ES-I3 (cell line): ENCODE data around the gene FAM156B.
"Not testable (repeated sequence)": the region's sequence is repeated elsewhere in the genome, so short reads cannot be mapped to it uniquely, and the experiment has no call there.

ENCODE experiments used
- H3K36me3 ChIP-seq: 2 replicates; pipeline ENCODE4 v1.6.1; 2013; ENCODE audit warnings: mild to moderate bottlenecking, low read length, control low read depth, moderate library complexity; ENCODE audit not compliant: insufficient read depth
- H3K4me1 ChIP-seq: 2 replicates; pipeline ENCODE4 v1.6.1; 2013; ENCODE audit warnings: mild to moderate bottlenecking, control low read depth, low read length; ENCODE audit not compliant: insufficient read depth
- H3K9ac ChIP-seq: 2 replicates; pipeline ENCODE4 v1.6.1; 2013; ENCODE audit warnings: low read depth, mild to moderate bottlenecking, low read length, moderate library complexity
- H3K9me3 ChIP-seq: 2 replicates; pipeline ENCODE4 v1.6.1; 2013; ENCODE audit warnings: mild to moderate bottlenecking, low read length, moderate library complexity; ENCODE audit not compliant: control insufficient read depth, insufficient read depth

The FAM156B gene

GRCh38 chrX:52896855-52897709, at the start of gene FAM156B:
TSS of gene FAM156B (plus strand) at chrX:52897330. CDS start at chrX:52907226, 9,896 bp downstream.
- not testable (repeated sequence) for H3K9ac ChIP-seq, H3K36me3 ChIP-seq, H3K4me1 ChIP-seq, H3K9me3 ChIP-seq

DNA sequence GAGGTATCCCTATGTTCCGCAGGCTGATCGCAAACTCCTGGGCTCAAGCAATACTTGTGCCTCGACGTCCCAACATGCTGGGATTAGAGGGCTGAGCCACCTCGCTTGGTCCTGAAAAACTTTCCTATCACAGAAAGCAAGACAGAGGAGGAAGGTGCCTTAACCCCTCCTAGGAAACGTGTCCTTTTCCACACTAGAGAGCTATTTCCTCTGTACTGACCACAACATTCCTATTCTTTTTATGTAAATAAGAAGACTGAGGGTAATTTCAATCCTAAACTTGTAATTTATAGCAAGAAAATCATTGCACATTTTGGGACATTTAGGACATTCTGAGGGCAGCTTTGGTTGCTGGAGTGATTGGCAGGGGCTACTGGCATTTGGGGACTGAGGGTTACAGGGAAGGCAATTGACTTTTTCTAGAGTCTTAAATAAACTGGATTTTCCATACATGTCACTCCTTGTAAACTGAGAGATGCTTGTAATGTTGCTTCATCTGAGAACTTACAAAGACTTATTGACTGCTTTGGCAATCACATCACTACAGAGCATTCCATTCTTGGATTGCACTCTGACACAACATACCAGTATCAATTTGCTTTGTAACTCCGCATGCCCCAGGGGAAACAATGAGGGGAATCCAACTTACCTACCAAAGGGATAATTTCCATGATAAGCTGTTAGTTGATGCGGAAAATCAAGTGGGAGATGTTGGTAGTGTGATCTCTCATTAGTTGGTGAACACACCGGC, 44.8 kb upstream of the FAM156B start:
- Histone ChIP-seq H3K9ac (no peak overlapping the region), H3K36me3 (no peaks in the 10 kb centered on the region), H3K9me3 (no peaks in the 10 kb centered on the region; the same call in 1 of the 2 replicates)

GRCh38 chrX:52856991-52857525, 40.1 kb upstream of the FAM156B start:
- H3K9me3 ChIP-seq, H3K9ac ChIP-seq, H3K36me3 ChIP-seq, H3K4me1 ChIP-seq: not testable (repeated sequence)

More for the DNA sequence above, 44.8 kb upstream of the FAM156B start:
- no peaks in the 10 kb centered on the region for H3K4me1 ChIP-seq

DNA sequence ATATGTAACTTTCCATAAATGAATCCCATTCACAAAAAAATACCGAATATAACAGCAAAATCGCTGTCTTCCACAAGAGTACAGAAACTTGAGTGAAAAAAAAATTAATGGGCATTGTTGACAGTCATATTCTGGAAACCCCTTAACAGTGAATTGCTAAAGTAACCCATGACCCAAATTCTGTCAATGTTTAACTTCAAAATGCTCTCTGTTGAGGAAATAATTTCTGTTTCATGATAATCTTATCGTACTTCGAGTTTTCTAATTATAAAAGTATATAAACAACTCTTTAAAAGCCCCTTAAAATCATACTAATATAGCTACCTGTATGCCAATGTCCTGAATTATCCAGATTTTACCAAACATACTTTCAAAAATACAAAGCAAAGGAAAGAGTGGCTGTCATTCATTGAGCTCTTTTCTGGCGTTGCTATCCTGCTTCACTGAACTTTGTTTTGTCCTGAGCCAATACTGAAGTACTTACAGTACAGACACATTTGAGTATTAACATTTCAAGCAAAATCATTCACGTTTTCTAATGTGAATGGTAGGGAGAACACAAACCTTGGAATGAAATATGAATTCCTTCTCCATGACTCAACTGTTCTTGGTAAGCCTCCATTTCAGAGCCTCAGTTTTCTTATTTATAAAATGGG, 31.7 kb upstream of the FAM156B start:
- no peaks in the 10 kb centered on the region for H3K4me1 ChIP-seq
- no peak overlapping the region for H3K9ac ChIP-seq
- H3K9me3 ChIP-seq, result no peaks in the 10 kb centered on the region
- H3K36me3 ChIP-seq, result no peaks in the 10 kb centered on the region

DNA sequence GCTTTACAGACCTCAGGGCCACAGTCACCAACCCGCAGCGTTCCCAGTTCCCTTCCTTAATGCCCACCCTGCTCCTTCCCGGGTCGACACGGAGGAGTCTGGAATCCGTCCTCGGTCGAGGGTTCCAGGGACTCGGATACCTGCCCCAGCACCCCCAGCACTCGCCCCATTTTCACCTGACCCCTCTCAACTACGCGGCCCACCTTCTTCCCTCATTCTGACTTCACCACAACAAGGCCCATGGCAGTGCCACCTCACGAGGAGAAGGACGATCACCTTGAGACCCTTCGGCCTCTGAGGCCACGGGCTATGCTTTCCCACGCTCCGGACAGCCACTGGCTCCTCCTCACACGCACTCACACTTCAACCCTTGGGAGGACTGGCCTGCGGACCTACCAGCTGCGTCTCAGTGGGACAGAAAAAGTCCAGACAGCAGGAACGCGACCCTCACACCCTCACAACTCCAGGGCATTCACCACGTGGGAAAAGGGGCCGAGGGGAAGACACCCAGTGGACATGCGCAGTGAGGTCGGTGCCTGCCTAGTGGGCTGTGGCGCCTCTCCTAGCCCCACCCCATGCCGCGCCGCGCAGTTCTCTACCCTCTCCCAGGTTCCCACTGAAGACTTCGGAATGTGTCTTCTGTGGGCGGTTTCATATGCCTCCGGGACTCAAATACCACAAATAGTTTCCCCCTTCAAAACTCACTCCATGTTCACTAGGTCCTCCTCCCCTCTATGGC, 29.4 kb upstream of the FAM156B start, which contains the start of gene XAGE3:
XAGE3 (minus strand) TSS at position 474 of the 739 bp plus-strand sequence. CDS start 950 bp downstream, outside the sequence.
- H3K4me1 ChIP-seq, result no peaks in the 10 kb centered on the region
- H3K36me3 ChIP-seq, result no peaks in the 10 kb centered on the region
- H3K9ac ChIP-seq, result no peak within 1 kb of the TSS
- no peaks in the 10 kb centered on the region for H3K9me3 ChIP-seq

GRCh38 chrX:52870046-52870445, 27.1 kb upstream of the FAM156B start:
- H3K9ac ChIP-seq, result no peak overlapping the region
- H3K36me3 ChIP-seq, result no peaks in the 10 kb centered on the region
- H3K9me3 ChIP-seq, result no peaks in the 10 kb centered on the region
- H3K4me1 ChIP-seq, result no peaks in the 10 kb centered on the region

DNA sequence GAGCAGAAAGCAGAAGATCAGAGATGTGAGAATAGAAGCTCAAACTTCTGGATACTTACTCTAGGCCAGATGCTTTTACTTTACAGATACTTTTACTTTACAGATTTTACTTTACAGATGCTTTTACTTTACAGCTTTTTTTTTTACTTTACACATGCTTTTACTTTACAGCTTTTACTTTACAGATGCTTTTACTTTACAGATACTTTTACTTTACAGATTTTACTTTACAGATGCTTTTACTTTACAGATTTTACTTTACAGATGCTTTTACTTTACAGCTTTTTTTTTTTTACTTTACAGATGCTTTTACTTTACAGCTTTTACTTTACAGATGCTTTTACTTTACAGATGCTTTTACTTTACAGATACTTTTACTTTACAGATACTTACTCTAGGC, 23.3 kb upstream of the FAM156B start:
- not testable (repeated sequence) for H3K9me3 ChIP-seq

GRCh38 chrX:52874661-52875060, 22.5 kb upstream of the FAM156B start:
- Histone ChIP-seq H3K9me3 (no peaks in the 10 kb centered on the region), H3K9ac (no peak overlapping the region), H3K4me1 (no peaks in the 10 kb centered on the region), H3K36me3 (no peaks in the 10 kb centered on the region)

More for the DNA sequence above, 23.3 kb upstream of the FAM156B start:
- not testable (repeated sequence) for H3K9ac ChIP-seq, H3K36me3 ChIP-seq, H3K4me1 ChIP-seq

GRCh38 chrX:52875436-52875835, 21.7 kb upstream of the FAM156B start:
- not testable (repeated sequence) for H3K9me3 ChIP-seq, H3K36me3 ChIP-seq, H3K4me1 ChIP-seq, H3K9ac ChIP-seq

- not testable (repeated sequence) for H3K9ac ChIP-seq, H3K36me3 ChIP-seq, H3K9me3 ChIP-seq, H3K4me1 ChIP-seq
These were observed 20.7 kb upstream of the FAM156B start for GRCh38 chrX:52876386-52876785.

DNA sequence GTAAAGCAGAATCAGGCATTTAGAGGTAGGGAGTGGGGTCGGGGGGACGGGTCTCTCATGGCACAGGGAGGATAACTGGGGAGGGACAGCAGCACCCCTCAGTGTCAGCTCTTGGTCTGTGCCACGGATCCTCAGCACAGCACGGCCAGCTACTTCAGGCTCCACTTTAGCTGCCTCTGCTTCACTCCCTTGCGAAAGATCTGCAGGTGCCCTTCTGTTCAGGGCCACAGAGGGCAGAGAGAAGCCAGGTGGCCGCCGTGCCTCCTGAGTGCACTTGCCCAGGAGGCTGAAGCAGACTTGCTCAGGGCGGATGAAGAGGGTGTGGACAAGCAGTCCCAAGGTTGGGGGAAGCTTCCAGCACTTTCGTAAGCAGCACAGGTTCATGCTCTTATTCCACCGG, 9.7 kb upstream of the FAM156B start:
- H3K4me1 ChIP-seq, H3K9me3 ChIP-seq, H3K36me3 ChIP-seq, H3K9ac ChIP-seq: not testable (repeated sequence)

- H3K9ac ChIP-seq, H3K4me1 ChIP-seq, H3K9me3 ChIP-seq: not testable (repeated sequence)
These were observed 9.0 kb upstream of the FAM156B start for GRCh38 chrX:52888090-52888489.

DNA sequence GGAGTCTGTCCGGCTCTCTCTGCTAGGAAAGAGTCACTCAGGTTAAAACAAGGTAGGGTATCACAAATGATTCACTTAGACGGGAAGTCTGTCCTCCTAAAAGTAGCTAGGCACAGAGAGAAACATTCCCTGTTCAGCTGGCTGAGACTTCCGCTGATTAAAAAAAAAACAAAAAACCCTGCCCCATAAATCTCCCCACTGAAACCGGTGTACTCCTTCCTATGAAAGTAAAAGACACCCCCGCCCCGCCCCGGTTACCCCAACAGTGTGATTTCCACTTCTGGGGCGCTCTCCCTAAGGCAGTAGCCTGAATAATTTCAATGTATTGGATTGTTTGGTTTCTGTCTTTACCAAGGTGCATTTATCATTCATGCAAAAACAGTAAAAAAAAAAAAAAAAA, 692 bp upstream of the FAM156B start:
- not testable (repeated sequence) for H3K9me3 ChIP-seq, H3K36me3 ChIP-seq, H3K9ac ChIP-seq, H3K4me1 ChIP-seq

More at GRCh38 chrX:52888090-52888489, 9.0 kb upstream of the FAM156B start:
- not testable (repeated sequence) for H3K36me3 ChIP-seq

GRCh38 chrX:52905531-52905930, 8.4 kb downstream of the FAM156B start:
- not testable (repeated sequence) for H3K9me3 ChIP-seq, H3K4me1 ChIP-seq, H3K9ac ChIP-seq, H3K36me3 ChIP-seq
